HT-29 (cell line): ENCODE results near the gene PI4K2A. TPM values are rescaled to one million over a fixed set of nuclear protein-coding genes. Genes with fewer than 3 reads are reported as not detected.

Source experiments
- DNase-seq: peaks from one replicate; pipeline ENCODE4 v3.0.0-alpha.2; 2015; ENCODE audit warnings: low spot score
- total RNA-seq: library from RNA; depleted of rRNA; stranded (reverse); fragments of >200 nt; shearing (Covaris generic); gene quantifications from 2 replicates; pipeline ENCODE4 v1.2.3, GENCODE V29; 2014

The PI4K2A gene
- total RNA-seq, 1 experiment from 2014 or later, result 11.2 TPM

GRCh38 chr10:97704341-97704740, 63.9 kb downstream of the PI4K2A start:
- DNase-seq, result no peak

GRCh38 chr10:97705006-97705670, 64.7 kb downstream of the PI4K2A start:
- DNase-seq, result no peak

DNA sequence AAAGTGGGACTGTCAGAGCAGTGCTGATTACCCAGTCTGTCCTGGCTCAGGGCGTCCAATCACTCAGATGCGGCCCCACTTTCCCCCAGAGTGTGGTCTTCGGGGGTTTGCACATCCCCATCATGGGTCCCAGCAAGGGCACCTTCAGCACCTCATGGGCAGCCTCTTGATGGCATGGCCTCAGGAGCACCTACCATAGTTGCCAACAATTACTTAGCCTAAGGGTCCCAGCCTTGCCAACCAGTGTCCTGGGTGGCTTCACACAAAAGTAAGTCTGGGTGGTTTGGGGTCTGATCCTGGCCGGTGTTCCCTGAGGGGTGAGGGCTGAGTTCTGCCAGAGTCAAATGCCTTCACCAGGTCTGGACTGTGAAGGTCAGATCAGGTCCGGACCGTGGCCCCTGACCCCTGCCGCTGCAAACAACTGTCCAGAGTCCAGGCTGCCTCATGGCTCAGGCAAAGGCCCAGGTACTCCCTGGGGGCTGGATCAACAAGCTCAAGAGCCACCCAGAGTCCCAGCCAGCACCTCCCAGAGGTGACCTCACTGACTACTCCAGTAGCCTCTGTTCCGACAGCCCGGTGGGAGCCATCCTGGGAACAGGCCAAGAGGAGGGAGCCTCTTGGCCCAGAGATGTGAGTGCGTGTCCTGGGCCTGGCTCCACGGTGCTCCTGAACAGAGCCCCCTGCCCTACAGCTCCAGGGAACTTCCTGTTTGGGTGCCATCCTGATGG, 66.8 kb downstream of the PI4K2A start:
- DNase-seq, result no peak

DNA sequence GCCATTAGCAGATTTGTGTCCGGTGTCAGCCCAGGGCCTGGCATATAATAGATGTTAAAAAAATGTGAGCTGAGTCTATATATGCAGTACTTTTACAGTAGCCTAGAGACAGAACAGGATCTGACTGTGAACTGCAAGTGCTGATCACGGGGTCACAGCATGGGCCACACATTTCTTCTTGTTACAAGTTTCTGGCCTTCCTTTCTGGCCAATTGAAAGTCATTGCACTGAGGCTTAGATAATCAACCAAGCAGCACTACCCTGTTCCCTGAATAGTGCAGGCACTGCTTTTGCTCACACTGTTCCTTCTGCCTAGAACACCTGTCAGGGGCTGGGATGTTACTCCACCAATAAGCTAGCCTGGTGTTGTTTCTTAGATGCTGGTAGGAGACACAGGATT, 67.7 kb downstream of the PI4K2A start:
- DNase-seq, result no peak

DNA sequence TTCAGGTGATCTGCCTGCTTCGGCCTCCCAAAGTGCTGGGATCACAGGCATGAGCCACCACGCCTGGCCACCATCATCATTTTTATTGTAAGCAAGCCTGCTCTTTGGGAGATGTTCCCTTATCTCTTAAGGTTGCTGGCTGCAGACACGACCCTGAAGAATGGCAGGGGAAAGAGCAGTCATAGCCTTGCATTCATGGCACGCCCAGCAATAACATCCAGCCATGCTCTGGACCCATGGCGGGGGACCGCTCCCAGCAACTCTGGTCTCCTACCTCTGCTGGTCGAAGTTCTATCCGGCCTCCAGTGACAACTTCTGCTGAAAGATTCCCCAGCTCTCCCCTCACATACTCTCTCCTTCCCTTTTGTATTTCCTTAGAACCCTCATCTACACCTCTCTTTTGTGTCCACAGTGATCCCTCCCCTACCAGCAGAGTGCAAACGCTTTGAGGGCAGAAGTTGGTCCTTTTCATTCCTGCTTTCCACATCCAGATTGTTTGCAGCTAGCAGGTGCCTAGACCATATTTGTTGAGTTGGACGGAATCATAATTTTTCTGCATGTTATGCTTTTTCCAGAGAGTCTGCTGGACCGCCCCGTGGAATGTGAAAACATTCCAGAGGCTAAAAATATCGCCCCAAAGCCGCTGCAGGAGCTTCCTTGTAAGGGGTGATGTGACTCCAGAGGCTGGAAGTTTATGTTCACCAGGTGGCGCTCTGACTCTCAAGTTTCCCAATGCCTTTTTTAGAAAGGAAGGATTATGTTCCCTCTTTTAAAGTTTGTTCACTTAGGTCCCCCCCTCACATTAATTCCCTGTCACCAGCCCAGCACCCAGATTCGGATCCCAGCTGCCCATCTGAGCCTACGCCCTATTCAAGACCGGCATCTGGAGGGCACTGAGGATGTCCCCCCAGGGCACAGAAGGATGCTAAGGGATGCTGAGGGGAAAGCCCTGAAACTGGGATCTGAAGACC, 68.8 kb downstream of the PI4K2A start:
- peak; percentile 78 for DNase-seq

DNA sequence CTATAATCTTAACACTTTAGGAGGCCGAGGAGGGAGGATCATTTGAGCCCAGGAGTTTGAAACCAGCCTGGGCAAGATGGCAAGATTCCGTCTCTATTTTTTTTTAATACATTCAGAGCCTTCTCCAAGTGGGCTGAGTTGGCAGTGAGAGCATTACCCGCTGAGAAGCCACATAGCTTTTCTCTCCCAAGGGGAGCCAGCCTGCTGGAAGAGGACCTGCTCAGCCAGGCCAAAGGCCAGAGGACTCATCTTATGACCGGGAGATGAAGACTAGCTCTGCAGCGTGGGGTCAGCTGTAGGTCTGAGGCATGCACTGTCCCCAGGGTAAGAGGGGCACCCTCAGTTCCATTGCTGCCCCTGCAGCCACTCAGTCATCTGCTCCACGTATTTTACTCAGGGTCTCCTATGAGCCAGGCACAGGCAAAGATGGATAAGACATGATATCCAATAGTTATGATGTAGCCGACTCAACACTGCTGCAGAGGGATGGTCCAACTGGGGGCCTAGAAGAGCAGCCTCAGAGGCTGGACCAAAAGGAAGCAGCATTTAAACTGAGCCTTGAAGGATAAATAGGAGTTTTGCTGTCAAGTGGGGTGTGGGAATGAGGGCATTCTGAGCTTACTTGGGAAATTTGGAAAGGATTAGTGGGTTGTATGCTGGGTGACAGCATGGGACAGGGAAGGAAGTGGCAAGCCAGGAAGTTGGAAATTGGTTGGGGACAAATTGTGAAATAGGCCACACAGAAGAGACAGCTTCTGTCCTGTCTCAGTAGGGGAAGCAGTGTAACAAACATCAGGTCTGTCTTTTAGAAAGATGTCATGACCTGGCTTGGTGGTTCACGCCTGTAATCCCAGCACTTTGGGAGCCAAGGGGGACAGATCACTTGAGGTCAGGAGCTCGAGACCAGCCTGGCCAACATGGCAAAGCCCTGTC, 71.4 kb downstream of the PI4K2A start:
- no peak for DNase-seq

GRCh38 chr10:97713339-97713825, 72.9 kb downstream of the PI4K2A start, which contains the start of gene MARVELD1:
MARVELD1 (plus strand) TSS chr10:97713730; CDS start chr10:97713877, 147 bp downstream.
- DNase-seq, result peak; percentile 43

DNA sequence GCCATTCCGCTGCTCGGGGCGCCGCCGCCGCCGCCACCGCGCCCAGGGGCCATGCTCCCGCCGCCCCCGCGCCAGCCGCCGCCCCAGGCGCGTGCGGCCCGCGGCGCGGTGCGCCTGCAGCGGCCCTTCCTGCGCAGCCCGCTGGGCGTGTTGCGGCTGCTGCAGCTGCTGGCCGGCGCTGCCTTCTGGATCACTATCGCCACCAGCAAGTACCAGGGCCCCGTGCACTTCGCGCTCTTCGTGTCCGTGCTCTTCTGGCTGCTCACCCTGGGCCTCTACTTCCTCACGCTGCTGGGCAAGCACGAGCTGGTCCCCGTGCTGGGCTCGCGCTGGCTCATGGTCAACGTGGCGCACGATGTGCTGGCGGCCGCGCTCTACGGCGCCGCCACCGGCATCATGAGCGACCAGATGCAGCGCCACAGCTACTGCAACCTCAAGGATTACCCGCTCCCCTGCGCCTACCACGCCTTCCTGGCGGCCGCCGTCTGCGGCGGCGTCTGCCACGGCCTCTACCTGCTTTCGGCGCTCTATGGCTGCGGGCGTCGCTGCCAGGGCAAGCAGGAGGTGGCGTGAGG, 73.4 kb downstream of the PI4K2A start:
- DNase-seq, result peak; percentile 77

- DNase-seq, result peak; percentile 47
These were observed 74.2 kb downstream of the PI4K2A start for GRCh38 chr10:97714401-97715258.

GRCh38 chr10:97715259-97715874, 74.9 kb downstream of the PI4K2A start:
- DNase-seq, result no peak

- DNase-seq, result no peak
These were observed 77.2 kb downstream of the PI4K2A start for GRCh38 chr10:97717627-97718026.

GRCh38 chr10:97718178-97718577, 77.7 kb downstream of the PI4K2A start:
- DNase-seq, result peak; percentile 19

DNA sequence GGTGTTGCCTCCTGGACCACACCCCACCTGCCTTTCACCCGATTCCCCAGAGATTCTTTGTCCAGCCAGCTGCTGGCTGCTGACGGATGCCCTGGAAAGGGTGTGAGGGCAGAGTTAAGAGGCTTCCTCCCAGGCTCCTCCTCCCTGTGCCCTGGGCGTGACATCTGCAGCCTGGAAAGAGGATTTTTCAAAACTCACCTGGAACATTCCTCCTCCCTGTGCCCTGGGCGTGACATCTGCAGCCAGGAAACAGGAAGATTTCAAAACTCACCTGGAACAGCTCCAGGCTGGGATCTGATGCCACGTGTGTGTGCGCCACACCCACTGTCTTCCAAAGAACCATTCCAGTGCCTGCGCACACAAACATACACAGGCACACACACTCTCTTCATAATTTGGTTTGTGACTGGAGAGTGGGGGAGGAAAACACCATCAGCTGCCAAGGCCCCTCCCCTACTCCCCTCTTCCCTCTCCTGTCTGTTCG, 78.2 kb downstream of the PI4K2A start:
- peak; percentile 96 for DNase-seq

DNA sequence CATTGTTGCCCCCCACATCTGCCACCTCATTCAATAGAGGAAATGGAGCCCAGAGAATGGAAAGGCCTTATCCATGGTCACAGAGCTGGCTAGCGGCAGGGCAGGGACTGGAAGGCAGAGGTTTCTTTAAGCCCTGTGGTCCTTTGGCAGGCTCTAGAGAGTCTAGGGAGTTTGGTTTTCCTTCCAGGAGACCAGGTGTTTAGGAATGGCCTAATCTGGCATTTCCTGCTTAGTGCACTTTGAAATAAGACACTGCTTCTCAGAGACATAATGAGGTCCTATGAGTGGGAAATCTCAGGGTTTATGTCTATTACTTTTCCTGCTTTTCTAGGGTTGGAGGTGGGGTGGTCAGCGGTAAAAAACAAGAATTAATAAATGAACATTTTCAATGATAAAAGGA, 79.1 kb downstream of the PI4K2A start:
- DNase-seq, result no peak

DNA sequence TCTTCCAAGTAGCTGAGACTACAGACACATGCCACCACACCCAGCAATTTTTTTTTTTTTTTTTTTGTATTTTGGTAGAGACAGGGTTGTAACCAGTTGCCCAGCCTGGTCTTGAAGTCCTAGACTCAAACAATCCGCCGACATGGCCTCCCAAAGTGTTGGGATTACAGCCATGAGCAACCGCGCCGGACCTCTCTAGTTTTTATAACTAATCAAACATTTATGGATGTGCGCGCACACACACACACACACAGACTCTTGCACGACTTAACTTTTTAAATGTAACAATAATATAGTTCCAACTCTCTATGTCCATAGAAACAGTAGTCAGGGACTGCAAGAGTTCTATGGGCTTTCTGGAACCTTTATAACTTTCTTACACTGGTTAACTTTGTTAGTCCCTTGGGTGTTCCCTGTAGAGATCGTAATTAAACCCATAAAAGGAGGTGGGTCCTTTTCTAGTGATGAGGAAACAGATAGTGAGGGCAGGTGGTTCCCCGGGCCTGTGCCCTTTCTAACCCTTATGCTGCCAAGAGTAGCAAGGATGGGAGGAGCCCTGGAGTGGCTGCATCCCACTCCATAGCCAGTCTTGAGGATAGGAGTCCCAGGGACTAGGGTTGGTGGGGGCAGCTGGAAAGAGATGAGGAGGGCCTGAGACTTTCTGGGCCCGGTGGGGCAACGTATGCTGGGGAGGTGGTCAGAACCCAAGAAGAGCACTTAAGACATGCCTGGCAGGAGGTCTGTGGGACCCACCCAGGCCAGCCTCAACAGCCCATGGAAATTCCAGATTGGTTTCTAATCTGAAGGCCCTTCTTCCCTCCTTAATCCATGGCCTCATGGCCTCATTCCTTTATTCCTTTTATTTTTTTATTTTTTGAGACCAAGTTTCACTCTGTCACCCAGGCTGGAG, 81.7 kb downstream of the PI4K2A start:
- no peak for DNase-seq

DNA sequence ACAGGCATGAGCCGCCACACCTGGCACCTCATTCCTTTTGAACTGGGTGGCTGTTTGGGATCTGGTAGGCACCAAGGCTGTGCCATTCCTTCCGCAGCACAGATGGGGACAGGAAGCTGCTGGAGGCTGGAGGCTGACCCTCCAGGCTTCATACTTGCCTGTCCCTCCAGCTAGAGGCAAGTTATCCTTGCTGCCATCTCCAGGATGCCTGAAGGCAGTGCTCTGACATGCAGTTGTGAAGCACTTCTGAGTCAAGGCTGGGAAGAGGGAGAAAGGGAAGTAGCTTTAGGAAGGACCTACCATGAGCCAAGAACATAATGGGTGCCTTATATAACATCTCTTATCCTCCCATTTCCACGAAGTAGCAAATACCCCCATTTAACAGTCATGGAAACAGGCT, 82.5 kb downstream of the PI4K2A start:
- no peak for DNase-seq

GRCh38 chr10:97724341-97724941, 84.0 kb downstream of the PI4K2A start:
- no peak for DNase-seq
